ENCODE measurements around the gene ADARB1. TPM values are rescaled to one million over a fixed set of nuclear protein-coding genes. Genes with fewer than 3 reads are reported as not detected.

Gene ADARB1
- polyA plus RNA-seq, 3 donors from 2014 or later: 3.0 to 4.5 (median 3.4) TPM

GRCh38 chr21:45055861-45056260, 18.5 kb upstream of the ADARB1 start:
- H3K9me3 Mint-ChIP-seq: no peaks in the 10 kb centered on the region
- H3K4me3 Mint-ChIP-seq: no peak overlapping the region
- H3K27ac Mint-ChIP-seq: no peak overlapping the region
- no peaks in the 10 kb centered on the region for H3K36me3 Mint-ChIP-seq
- no peak for DNase-seq
- H3K4me1 Mint-ChIP-seq: no peaks in the 10 kb centered on the region
- H3K27me3 Mint-ChIP-seq (ENCODE audit: low read depth in 3 of 3): peaks cover 6 to 21% (median 8%) of the 10 kb centered on the region in 3 donors

GRCh38 chr21:45056296-45056904, 18.0 kb upstream of the ADARB1 start:
- Mint-ChIP-seq H3K9me3 (no peaks in the 10 kb centered on the region), H3K36me3 (no peaks in the 10 kb centered on the region), H3K4me1 (no peaks in the 10 kb centered on the region), H3K4me3 (no peak overlapping the region), H3K27ac (no peak overlapping the region), H3K27me3 (ENCODE audit: low read depth in 3 of 3) (peaks cover 6 to 20% (median 7%) of the 10 kb centered on the region in 3 donors)
- DNase-seq: no peak

- H3K9me3 Mint-ChIP-seq: no peaks in the 10 kb centered on the region
- H3K4me1 Mint-ChIP-seq: no peaks in the 10 kb centered on the region
- no peak overlapping the region for H3K4me3 Mint-ChIP-seq
- no peaks in the 10 kb centered on the region for H3K36me3 Mint-ChIP-seq
- no peak for DNase-seq
- H3K27me3 Mint-ChIP-seq (ENCODE audit: low read depth in 3 of 3): peaks cover 6 to 19% (median 6%) of the 10 kb centered on the region in 3 donors
- H3K27ac Mint-ChIP-seq: no peak overlapping the region
These were observed 17.3 kb upstream of the ADARB1 start for GRCh38 chr21:45056917-45057560.

GRCh38 chr21:45057886-45058285, 16.5 kb upstream of the ADARB1 start:
- Mint-ChIP-seq H3K27ac (no peak overlapping the region), H3K4me1 (no peaks in the 10 kb centered on the region), H3K4me3 (no peak overlapping the region), H3K9me3 (no peaks in the 10 kb centered on the region), H3K27me3 (ENCODE audit: low read depth in 3 of 3) (peaks cover 6 to 18% (median 8%) of the 10 kb centered on the region in 3 donors), H3K36me3 (no peaks in the 10 kb centered on the region)
- no peak for DNase-seq

- H3K36me3 Mint-ChIP-seq: no peaks in the 10 kb centered on the region
- H3K9me3 Mint-ChIP-seq: no peaks in the 10 kb centered on the region
- H3K4me3 Mint-ChIP-seq: no peak overlapping the region
- H3K27me3 Mint-ChIP-seq (ENCODE audit: low read depth in 3 of 3): peaks cover 4 to 13% (median 7%) of the 10 kb centered on the region in 3 donors
- H3K27ac Mint-ChIP-seq: no peak overlapping the region
- no peaks in the 10 kb centered on the region for H3K4me1 Mint-ChIP-seq
- DNase-seq: no peak
These were observed 15.3 kb upstream of the ADARB1 start for GRCh38 chr21:45059121-45059520.

- no peak for DNase-seq
- H3K4me3 Mint-ChIP-seq: no peak overlapping the region
- no peaks in the 10 kb centered on the region for H3K36me3 Mint-ChIP-seq
- H3K4me1 Mint-ChIP-seq: no peaks in the 10 kb centered on the region
- H3K27ac Mint-ChIP-seq: no peak overlapping the region
- peaks cover 4 to 13% (median 4%) of the 10 kb centered on the region in 3 donors for H3K27me3 Mint-ChIP-seq (ENCODE audit: low read depth in 3 of 3)
- no peaks in the 10 kb centered on the region for H3K9me3 Mint-ChIP-seq
These were observed 14.3 kb upstream of the ADARB1 start for GRCh38 chr21:45060089-45060488.

GRCh38 chr21:45060675-45061311, 13.6 kb upstream of the ADARB1 start:
- H3K4me1 Mint-ChIP-seq: no peaks in the 10 kb centered on the region
- no peak overlapping the region for H3K4me3 Mint-ChIP-seq
- DNase-seq: no peak
- H3K36me3 Mint-ChIP-seq: no peaks in the 10 kb centered on the region
- no peaks in the 10 kb centered on the region for H3K9me3 Mint-ChIP-seq
- peaks cover 4 to 17% (median 6%) of the 10 kb centered on the region in 3 donors for H3K27me3 Mint-ChIP-seq (ENCODE audit: low read depth in 3 of 3)
- no peak overlapping the region for H3K27ac Mint-ChIP-seq

GRCh38 chr21:45064091-45064490, 10.3 kb upstream of the ADARB1 start:
- DNase-seq: no peak
- Mint-ChIP-seq H3K4me1 (no peaks in the 10 kb centered on the region), H3K4me3 (no peak overlapping the region), H3K9me3 (no peaks in the 10 kb centered on the region), H3K27me3 (ENCODE audit: low read depth in 3 of 3) (peaks cover 2 to 5% (median 4%) of the 10 kb centered on the region in 3 donors), H3K27ac (no peak overlapping the region), H3K36me3 (no peaks in the 10 kb centered on the region)

- H3K27ac Mint-ChIP-seq: no peak overlapping the region
These were observed 9.6 kb upstream of the ADARB1 start for GRCh38 chr21:45064618-45065399.

GRCh38 chr21:45067462-45068285, 6.7 kb upstream of the ADARB1 start:
- no peak for DNase-seq
- no peaks in the 10 kb centered on the region for H3K36me3 Mint-ChIP-seq
- no peak overlapping the region for H3K27ac Mint-ChIP-seq
- peaks cover under 1 to 5% (median 4%) of the 10 kb centered on the region in 3 donors for H3K27me3 Mint-ChIP-seq (ENCODE audit: low read depth in 3 of 3)
- H3K4me3 Mint-ChIP-seq: no peak overlapping the region
- no peaks in the 10 kb centered on the region for H3K9me3 Mint-ChIP-seq
- no peaks in the 10 kb centered on the region for H3K4me1 Mint-ChIP-seq

More at GRCh38 chr21:45064618-45065399, 9.6 kb upstream of the ADARB1 start:
- Mint-ChIP-seq H3K9me3 (no peaks in the 10 kb centered on the region), H3K4me1 (no peaks in the 10 kb centered on the region), H3K27me3 (ENCODE audit: low read depth in 3 of 3) (peaks cover 2 to 4% (median 3%) of the 10 kb centered on the region in 3 donors), H3K36me3 (no peaks in the 10 kb centered on the region), H3K4me3 (no peak overlapping the region)
- DNase-seq: no peak

- Mint-ChIP-seq H3K4me3 (no peak overlapping the region), H3K4me1 (peaks cover 4 to 7% of the 10 kb centered on the region in 2 donors), H3K36me3 (no peaks in the 10 kb centered on the region), H3K27ac (no peak overlapping the region), H3K9me3 (no peaks in the 10 kb centered on the region), H3K27me3 (ENCODE audit: low read depth in 3 of 3) (peaks cover 6 to 7% (median 7%) of the 10 kb centered on the region in 3 donors)
- DNase-seq: no peak
These were observed 5.3 kb upstream of the ADARB1 start for GRCh38 chr21:45069085-45069484.

- no peak overlapping the region for H3K4me3 Mint-ChIP-seq
These were observed 4.7 kb upstream of the ADARB1 start for GRCh38 chr21:45069711-45070110.

More at GRCh38 chr21:45069711-45070110, 4.7 kb upstream of the ADARB1 start:
- Mint-ChIP-seq H3K9me3 (no peaks in the 10 kb centered on the region), H3K27me3 (ENCODE audit: low read depth in 3 of 3) (peaks cover 6 to 7% (median 7%) of the 10 kb centered on the region in 3 donors), H3K4me1 (peaks cover 4 to 7% of the 10 kb centered on the region in 2 donors), H3K36me3 (no peaks in the 10 kb centered on the region), H3K27ac (no peak overlapping the region)
- DNase-seq: no peak

Measured in immature natural killer cell (primary cell).